Fibroblast of gingiva (primary cell): Measurements from ENCODE around the gene GKN1.

Experiments
- DNase-seq: peaks from one replicate; pipeline ENCODE4 v3.0.0-alpha.2; 2011; ENCODE audit warnings: low read depth

GKN1 gene

GRCh38 chr2:69010437-69011194 lies 36.2 kb downstream of the GKN1 start:
- no peak for DNase-seq

- DNase-seq: no peak
Observed at GRCh38 chr2:69011611-69012157, 37.2 kb downstream of the GKN1 start.

- no peak for DNase-seq
Observed at GRCh38 chr2:69012310-69013141, 38.1 kb downstream of the GKN1 start.

GRCh38 chr2:69013142-69013839 lies 38.9 kb downstream of the GKN1 start, which contains the start of gene ANTXR1:
ANTXR1 (plus strand) TSS chr2:69013179; CDS start chr2:69013500, 321 bp downstream.
- peak; percentile 77 for DNase-seq

GRCh38 chr2:69013840-69014821 lies 39.7 kb downstream of the GKN1 start:
- DNase-seq: peak; percentile 40

GRCh38 chr2:69017080-69017479 lies 42.6 kb downstream of the GKN1 start:
- peak; percentile 76 for DNase-seq

GRCh38 chr2:69017835-69018234 lies 43.4 kb downstream of the GKN1 start:
- no peak for DNase-seq

GRCh38 chr2:69018678-69019095 lies 44.3 kb downstream of the GKN1 start:
- DNase-seq: peak; percentile 48

- no peak for DNase-seq
Observed at GRCh38 chr2:69020496-69021426, 46.3 kb downstream of the GKN1 start.

GRCh38 chr2:69021727-69022126 lies 47.3 kb downstream of the GKN1 start:
- DNase-seq: no peak

- DNase-seq: no peak
Observed at GRCh38 chr2:69022548-69022947, 48.1 kb downstream of the GKN1 start.

GRCh38 chr2:69023236-69023635 lies 48.8 kb downstream of the GKN1 start:
- DNase-seq: no peak

- DNase-seq: peak; percentile 31
Observed at GRCh38 chr2:69026026-69026425, 51.6 kb downstream of the GKN1 start.

GRCh38 chr2:69026691-69027459 lies 52.4 kb downstream of the GKN1 start:
- DNase-seq: no peak
